Keratinocyte (primary cell): ENCODE measurements around the gene MRAP. TPM values are rescaled to one million over a fixed set of nuclear protein-coding genes. Genes with fewer than 3 reads are reported as not detected.

Source experiments
- DNase-seq: peaks from one replicate; pipeline ENCODE4 v3.0.0-alpha.2; 2011; ENCODE audit warnings: low read depth, missing footprints, low spot score
- FAIRE-seq: peaks from 2 replicates; lab custom pipeline; 2011; peaks lifted over from hg19 to GRCh38; lab: Jason Lieb, UNC
- H2AFZ ChIP-seq: 2 replicates; pipeline ENCODE4 v1.6.0; 2012; ENCODE audit warnings: low read length, control low read depth, inconsistent platforms; ENCODE audit not compliant: control insufficient read depth
- H3K27ac ChIP-seq: 2 replicates; pipeline ENCODE4 v1.5.1; 2011; ENCODE audit warnings: low read length; ENCODE audit not compliant: control insufficient read depth, insufficient read depth
- H3K27me3 ChIP-seq: 3 replicates; pipeline ENCODE4 v1.6.0; 2011; ENCODE audit warnings: low read length; ENCODE audit not compliant: control insufficient read depth, insufficient read depth; ENCODE audit errors: extremely low read depth
- H3K36me3 ChIP-seq, 2 experiments: 2 replicates in 1 of 2; 3 replicates in 1 of 2; pipeline ENCODE4 v1.5.1; 2011; ENCODE audit warnings: low read length in 2 of 2, mild to moderate bottlenecking in 1 of 2; ENCODE audit not compliant: control insufficient read depth in 2 of 2, insufficient read depth in 2 of 2; ENCODE audit errors: extremely low read depth in 1 of 2
- H3K4me1 ChIP-seq: 3 replicates; pipeline ENCODE4 v1.5.1; 2011; ENCODE audit warnings: low read length; ENCODE audit not compliant: control insufficient read depth, insufficient read depth; ENCODE audit errors: extremely low read depth
- H3K4me2 ChIP-seq: 3 replicates; pipeline ENCODE4 v1.6.0; 2011; ENCODE audit warnings: low read depth, low read length; ENCODE audit not compliant: control insufficient read depth, insufficient read depth; ENCODE audit errors: extremely low read depth
- H3K4me3 ChIP-seq, 3 experiments: fragments of 200-600 bp in 1 of 3; sonication (generic) in 1 of 3; 2 replicates in 2 of 3; 3 replicates in 1 of 3; pipeline ENCODE4 v1.5.1; 2011 to 2016; ENCODE audit warnings: low read length in 3 of 3, mild to moderate bottlenecking in 3 of 3, control low read depth in 2 of 3, inconsistent platforms in 1 of 3, low read depth in 1 of 3, mixed read lengths in 1 of 3, mixed run types in 1 of 3, moderate library complexity in 1 of 3; ENCODE audit not compliant: control insufficient read depth in 2 of 3, insufficient read depth in 2 of 3; ENCODE audit errors: extremely low read depth in 1 of 3
- H3K79me2 ChIP-seq: 2 replicates; pipeline ENCODE4 v1.6.0; 2012; ENCODE audit warnings: low read length; ENCODE audit not compliant: control insufficient read depth, insufficient read depth
- H3K9ac ChIP-seq: 3 replicates; pipeline ENCODE4 v1.6.0; 2011; ENCODE audit warnings: low read length; ENCODE audit not compliant: control insufficient read depth, insufficient read depth; ENCODE audit errors: extremely low read depth
- H3K9me1 ChIP-seq: 3 replicates; pipeline ENCODE4 v1.6.0; 2011; ENCODE audit warnings: low read length; ENCODE audit not compliant: control insufficient read depth, insufficient read depth; ENCODE audit errors: extremely low read depth
- H3K9me3 ChIP-seq: 2 replicates; pipeline ENCODE4 v1.5.1; 2012; ENCODE audit warnings: low read depth, low read length; ENCODE audit not compliant: control insufficient read depth
- H4K20me1 ChIP-seq: 3 replicates; pipeline ENCODE4 v1.6.0; 2011; ENCODE audit warnings: low read length; ENCODE audit not compliant: control insufficient read depth, insufficient read depth; ENCODE audit errors: extremely low read depth
- CTCF ChIP-seq, 3 experiments: IDR thresholded peaks in 1 of 3; conservative IDR thresholded peaks in 1 of 3; optimal IDR thresholded peaks in 1 of 3; 2 replicates in 2 of 3; 3 replicates in 1 of 3; pipeline versions ENCODE3 to v1.5.1; 2011; ENCODE audit warnings: low read length in 3 of 3, mild to moderate bottlenecking in 3 of 3, moderate library complexity in 2 of 3, control low read depth in 1 of 3, inconsistent platforms in 1 of 3; ENCODE audit not compliant: insufficient read depth in 2 of 3; ENCODE audit errors: extremely low read depth in 1 of 3
- EZH2 ChIP-seq: IDR thresholded peaks from one replicate; pipeline ENCODE4 v1.6.1; 2012; ENCODE audit warnings: inconsistent platforms, mild to moderate bottlenecking, low read length, moderate library complexity
- dilution Hi-C: fragments of 300-500 bp; cut with MboI; formaldehyde crosslinking; loops from one replicate; pipeline ENCODE4 v1.7.0; 2020; ENCODE audit warnings: low sequenced_read_pairs; ENCODE audit not compliant: extremely low pct_ligation_motif_present
- polyA plus RNA-seq, 5 experiments: library from polyadenylated mRNA; depleted of rRNA in 3 of 5; stranded (reverse) in 3 of 5; stranded (forward) in 1 of 5; unstranded in 1 of 5; fragments of >200 nt; gene quantifications; 1 replicate in 1 of 5; 2 replicates in 3 of 5; 3 replicates in 1 of 5; pipeline versions ENCODE4 v1.2.1 to v1.2.3, GENCODE V29; 2011 to 2012; ENCODE audit warnings: missing spikeins in 2 of 5, low read depth in 1 of 5, low replicate concordance in 1 of 5

MRAP gene
- polyA plus RNA-seq, 1 donor (not counting 4 experiments of a cell fraction or from before 2014, with no cell fraction given) = not detected

DNA sequence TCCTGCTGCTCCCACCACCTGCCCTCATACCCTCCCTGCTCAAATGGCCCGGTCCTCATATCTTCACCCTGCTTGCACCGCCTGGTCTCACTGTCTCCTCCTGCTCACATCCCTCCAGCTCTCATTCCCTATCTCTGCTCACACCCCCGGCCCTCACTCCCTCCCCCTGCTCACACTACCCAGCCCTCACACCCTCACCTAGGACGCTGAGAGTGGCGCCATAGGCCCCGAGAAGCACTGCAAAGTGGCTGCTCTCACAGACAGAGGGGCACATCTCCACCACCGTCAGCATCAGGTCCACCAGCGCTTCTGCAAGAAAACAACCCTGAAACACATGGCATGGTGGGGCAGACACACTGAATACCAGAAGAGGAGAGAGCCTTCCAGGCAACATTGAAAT is 38.6 kb downstream of the MRAP start:
- TF ChIP-seq EZH2 = no peak
- no peak for TF ChIP-seq CTCF (optimal IDR thresholded peaks at IDR 0.05 in 1 of 3, IDR thresholded peaks at IDR 0.05 in 1 of 3, conservative IDR thresholded peaks at IDR 0.05 in 1 of 3; ENCODE audit: extremely low read depth in 1 of 3, insufficient read depth in 2 of 3, low read length in 3 of 3)
- Histone ChIP-seq H2AFZ (no peak overlapping the region), H3K27me3 (no peaks in the 10 kb centered on the region), H3K36me3 (peaks cover 43 to 52% of the 10 kb centered on the region in 2 experiments), H3K4me2 (no peak overlapping the region), H3K4me3 (no peak overlapping the region), H4K20me1 (peaks cover 4% of the 10 kb centered on the region), H3K4me1 (peaks cover 3% of the 10 kb centered on the region), H3K27ac (no peak overlapping the region), H3K79me2 (no peaks in the 10 kb centered on the region), H3K9me3 (no peaks in the 10 kb centered on the region), H3K9ac (no peak overlapping the region), H3K9me1 (no peaks in the 10 kb centered on the region)
- dilution Hi-C loops = no loop called here
- FAIRE-seq = no peak
- DNase-seq = no peak

GRCh38 chr21:32338209-32338921 is 39.7 kb downstream of the MRAP start:
- FAIRE-seq (no peak), DNase-seq (no peak)
- dilution Hi-C loops = no loop called here
- no peak overlapping the region for H2AFZ ChIP-seq
- no peaks in the 10 kb centered on the region for H3K9me1 ChIP-seq
- H3K79me2 ChIP-seq = no peaks in the 10 kb centered on the region
- peaks cover 4% of the 10 kb centered on the region for H4K20me1 ChIP-seq
- TF ChIP-seq EZH2 = no peak
- no peak for TF ChIP-seq CTCF (optimal IDR thresholded peaks at IDR 0.05 in 1 of 3, IDR thresholded peaks at IDR 0.05 in 1 of 3, conservative IDR thresholded peaks at IDR 0.05 in 1 of 3; ENCODE audit: extremely low read depth in 1 of 3, insufficient read depth in 2 of 3, low read length in 3 of 3)
- H3K9me3 ChIP-seq = no peaks in the 10 kb centered on the region
- no peak overlapping the region for H3K4me3 ChIP-seq
- H3K27me3 ChIP-seq = no peaks in the 10 kb centered on the region
- H3K4me2 ChIP-seq = no peak overlapping the region
- H3K36me3 ChIP-seq = peaks cover 43 to 45% of the 10 kb centered on the region in 2 experiments
- no peak overlapping the region for H3K9ac ChIP-seq
- no peak overlapping the region for H3K27ac ChIP-seq
- H3K4me1 ChIP-seq = peaks cover 3% of the 10 kb centered on the region
